Activated B cell treated with CpG ODN at 0.5 μM for 24 hours (primary cell): ENCODE measurements around the gene ING5. TPM values are rescaled to one million over a fixed set of nuclear protein-coding genes. Genes with fewer than 3 reads are reported as not detected.
A peak's percentile ranks its signal among the peaks of the same experiment; 100 is the strongest.

Experiments
- ATAC-seq: fragments of 200-7000 bp; cut with Tn5 transposase; one replicate; pipeline ENCODE4 v1.10.0; 2021; ENCODE audit warnings: low read depth, mild to moderate bottlenecking, moderate library complexity
- CTCF ChIA-PET: fragments of 350-600 bp; sonication (Branson Sonifier 250); formaldehyde crosslinking; loops from one replicate; lab custom pipeline; 2021; ENCODE audit warnings: antibody characterized with exemption; lab: Charles Lee
- POLR2A ChIA-PET: fragments of 350-600 bp; sonication (Branson Sonifier 250); formaldehyde crosslinking; loops from one replicate; lab custom pipeline; 2021; ENCODE audit warnings: antibody characterized with exemption; lab: Charles Lee
- DNase-seq: peaks from one replicate; pipeline ENCODE4 v3.0.0; 2022
- H3K27ac Mint-ChIP-seq: one replicate; pipeline ENCODE4 v1.8.0; 2020; ENCODE audit warnings: mixed read lengths
- H3K27me3 Mint-ChIP-seq: one replicate; pipeline ENCODE4 v1.8.0; 2021; ENCODE audit warnings: mixed read lengths
- H3K36me3 Mint-ChIP-seq: one replicate; pipeline ENCODE4 v1.8.0; 2021; ENCODE audit warnings: low read depth, mixed read lengths
- H3K4me1 Mint-ChIP-seq: one replicate; pipeline ENCODE4 v1.8.0; 2021; ENCODE audit warnings: mixed read lengths
- H3K4me3 Mint-ChIP-seq: one replicate; pipeline ENCODE4 v1.8.0; 2020; ENCODE audit warnings: mild to moderate bottlenecking, mixed read lengths
- H3K9me3 Mint-ChIP-seq: one replicate; pipeline ENCODE4 v1.8.0; 2020; ENCODE audit warnings: mixed read lengths
- intact Hi-C: fragments of 100-400 bp; cut with micrococcal nuclease; formaldehyde crosslinking; loops from one replicate; pipeline ENCODE4 v1.15.1; 2024
- total RNA-seq: library from RNA; stranded (reverse); gene quantifications from 2 replicates; pipeline ENCODE4 v1.2.3, GENCODE V29; 2022
- TF ChIP-seq, protein P1 (sequence below): fragments of 200-600 bp; IDR thresholded peaks from one replicate; pipeline ENCODE4 v1.8.0; 2022; ENCODE audit warnings: antibody characterized with exemption, mild to moderate bottlenecking

ING5 gene
- total RNA-seq, 1 donor from 2014 or later: 61.1 TPM

DNA sequence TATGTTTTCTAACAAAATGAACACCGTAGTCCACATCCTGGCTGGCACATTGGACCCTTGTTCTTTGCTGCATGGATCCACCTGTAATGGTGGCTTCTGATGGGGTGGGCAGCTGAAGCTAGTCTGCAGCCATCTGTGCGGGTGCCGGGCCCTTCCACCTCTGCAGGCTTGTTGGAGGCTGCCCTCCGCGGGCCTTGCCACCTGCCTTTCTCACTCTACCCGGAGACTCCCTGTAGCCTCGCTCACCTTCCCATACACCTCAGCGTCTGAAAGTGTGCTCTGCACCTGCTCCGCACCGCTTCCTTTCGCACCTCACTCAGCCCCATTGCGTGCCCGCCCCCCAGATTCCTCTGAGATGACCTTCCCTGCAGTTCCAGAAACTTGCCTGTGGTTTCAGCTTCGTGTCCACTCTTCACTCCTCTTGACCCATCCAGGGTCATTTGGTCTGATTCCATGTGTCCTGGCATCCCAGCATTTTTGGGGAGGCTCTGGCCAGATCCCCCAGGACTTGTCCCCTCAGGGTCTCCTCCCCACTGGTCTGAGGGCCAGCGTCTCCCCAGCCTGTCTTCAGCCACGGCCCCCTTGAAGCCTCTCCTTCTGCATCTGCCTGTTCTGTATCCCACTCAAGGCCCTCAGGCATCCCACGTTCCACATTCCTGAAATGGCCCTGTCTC lies 46.2 kb upstream of the ING5 start:
- POLR2A ChIA-PET: no interaction called here
- CTCF ChIA-PET: no interaction called here
- intact Hi-C loops: no loop called here
- ATAC-seq: no peak
- no peak for DNase-seq
- Mint-ChIP-seq H3K36me3 (peaks cover 92% of the 10 kb centered on the region), H3K27ac (no peak overlapping the region), H3K4me1 (no peaks in the 10 kb centered on the region), H3K9me3 (no peaks in the 10 kb centered on the region), H3K4me3 (no peak overlapping the region), H3K27me3 (no peaks in the 10 kb centered on the region)
- TF ChIP-seq, protein P1, sequence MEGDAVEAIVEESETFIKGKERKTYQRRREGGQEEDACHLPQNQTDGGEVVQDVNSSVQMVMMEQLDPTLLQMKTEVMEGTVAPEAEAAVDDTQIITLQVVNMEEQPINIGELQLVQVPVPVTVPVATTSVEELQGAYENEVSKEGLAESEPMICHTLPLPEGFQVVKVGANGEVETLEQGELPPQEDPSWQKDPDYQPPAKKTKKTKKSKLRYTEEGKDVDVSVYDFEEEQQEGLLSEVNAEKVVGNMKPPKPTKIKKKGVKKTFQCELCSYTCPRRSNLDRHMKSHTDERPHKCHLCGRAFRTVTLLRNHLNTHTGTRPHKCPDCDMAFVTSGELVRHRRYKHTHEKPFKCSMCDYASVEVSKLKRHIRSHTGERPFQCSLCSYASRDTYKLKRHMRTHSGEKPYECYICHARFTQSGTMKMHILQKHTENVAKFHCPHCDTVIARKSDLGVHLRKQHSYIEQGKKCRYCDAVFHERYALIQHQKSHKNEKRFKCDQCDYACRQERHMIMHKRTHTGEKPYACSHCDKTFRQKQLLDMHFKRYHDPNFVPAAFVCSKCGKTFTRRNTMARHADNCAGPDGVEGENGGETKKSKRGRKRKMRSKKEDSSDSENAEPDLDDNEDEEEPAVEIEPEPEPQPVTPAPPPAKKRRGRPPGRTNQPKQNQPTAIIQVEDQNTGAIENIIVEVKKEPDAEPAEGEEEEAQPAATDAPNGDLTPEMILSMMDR: no peak

DNA sequence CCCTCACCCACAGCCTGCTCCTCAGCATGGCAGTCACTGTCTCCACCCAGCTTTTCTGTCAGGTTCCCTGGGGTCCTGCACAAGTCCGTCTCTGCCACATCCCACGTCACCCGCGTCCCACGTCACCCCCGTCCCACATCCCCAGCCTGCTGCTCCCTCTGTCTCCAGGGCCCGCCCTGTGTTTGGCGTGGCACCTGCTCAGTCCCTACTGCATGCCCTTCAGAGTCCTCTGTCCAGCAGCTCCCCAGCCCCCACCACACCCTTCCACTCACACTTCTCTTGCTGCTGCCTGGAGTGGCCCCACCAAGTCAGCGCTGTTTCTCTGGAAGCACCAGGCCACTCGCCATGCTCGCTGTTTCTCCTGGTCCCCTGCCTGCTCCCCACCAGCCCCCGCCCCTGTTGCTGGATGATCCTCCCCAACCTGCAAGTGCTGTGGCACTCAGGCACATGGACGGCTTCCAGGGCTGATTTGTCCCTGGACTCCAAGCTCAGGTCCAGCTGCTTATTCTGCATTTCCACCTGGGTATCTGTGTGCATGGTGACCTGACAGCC lies 45.6 kb upstream of the ING5 start:
- Mint-ChIP-seq H3K4me1 (no peaks in the 10 kb centered on the region), H3K27me3 (no peaks in the 10 kb centered on the region), H3K36me3 (peaks cover 93% of the 10 kb centered on the region), H3K4me3 (no peak overlapping the region), H3K9me3 (no peaks in the 10 kb centered on the region), H3K27ac (no peak overlapping the region)
- ATAC-seq (no peak), DNase-seq (no peak)
- TF ChIP-seq, protein P1: no peak
- POLR2A ChIA-PET: no interaction called here
- intact Hi-C loops: no loop called here
- CTCF ChIA-PET: no interaction called here

DNA sequence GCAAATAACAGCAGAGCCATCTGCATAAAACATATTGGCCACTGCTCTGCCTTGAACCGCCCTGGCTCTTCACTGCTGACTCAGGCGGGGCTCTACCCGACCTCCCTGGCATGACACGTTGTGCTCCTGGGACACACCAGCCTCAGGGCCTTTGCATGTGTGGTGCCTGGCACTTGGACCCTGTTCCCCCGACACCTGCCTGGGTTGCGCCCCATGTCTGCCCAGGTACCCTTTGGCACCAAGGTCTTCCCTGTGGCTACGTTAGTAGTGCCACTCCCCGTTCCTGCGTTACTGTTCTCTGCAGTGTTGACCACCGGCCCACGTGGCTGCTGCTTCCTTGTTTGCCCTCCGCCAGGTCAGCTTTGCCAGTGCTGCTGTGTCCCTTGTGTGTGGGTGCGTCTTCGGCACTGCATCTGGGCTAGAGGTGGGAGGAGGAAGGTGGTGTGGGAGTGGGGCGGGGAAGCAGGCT lies 44.0 kb upstream of the ING5 start:
- CTCF ChIA-PET: interaction anchor here (1.9 to 2.0 kb wide), 2 partner anchors 221 to 807 kb away, joined by 5 to 8 read pairs; no protein-coding TSS in a partner anchor

GRCh38 chr2:241658296-241658695 lies 43.5 kb upstream of the ING5 start:
- Mint-ChIP-seq H3K36me3 (peaks cover 82% of the 10 kb centered on the region), H3K9me3 (no peaks in the 10 kb centered on the region), H3K27ac (no peak overlapping the region), H3K4me3 (no peak overlapping the region), H3K4me1 (no peaks in the 10 kb centered on the region), H3K27me3 (no peaks in the 10 kb centered on the region)
- CTCF ChIA-PET: interaction anchor here (1.9 to 2.0 kb wide), 2 partner anchors 221 to 807 kb away, joined by 5 to 8 read pairs; no protein-coding TSS in a partner anchor
- TF ChIP-seq, protein P1: no peak
- POLR2A ChIA-PET: no interaction called here
- intact Hi-C loops: no loop called here
- no peak for DNase-seq
- no peak for ATAC-seq

More for the DNA sequence above, 44.0 kb upstream of the ING5 start:
- Mint-ChIP-seq H3K9me3 (no peaks in the 10 kb centered on the region), H3K27me3 (no peaks in the 10 kb centered on the region), H3K4me3 (no peak overlapping the region), H3K36me3 (peaks cover 86% of the 10 kb centered on the region), H3K27ac (no peak overlapping the region), H3K4me1 (no peaks in the 10 kb centered on the region)
- no peak for ATAC-seq
- intact Hi-C loops: no loop called here
- TF ChIP-seq, protein P1: no peak
- DNase-seq: no peak
- POLR2A ChIA-PET: interaction anchor here (0.6 kb wide), 1 partner anchor 821 kb away, joined by 3 read pairs; no protein-coding TSS in a partner anchor

- no peaks in the 10 kb centered on the region for H3K4me1 Mint-ChIP-seq
- CTCF ChIA-PET: interaction anchor here (1.9 to 2.0 kb wide), 2 partner anchors 220 to 808 kb away, joined by 5 to 8 read pairs; no protein-coding TSS in a partner anchor
- H3K36me3 Mint-ChIP-seq: peaks cover 75% of the 10 kb centered on the region
- H3K4me3 Mint-ChIP-seq: no peak overlapping the region
- DNase-seq (no peak), ATAC-seq (peak; percentile 34)
- no peaks in the 10 kb centered on the region for H3K27me3 Mint-ChIP-seq
- no peak overlapping the region for H3K27ac Mint-ChIP-seq
- TF ChIP-seq, protein P1: no peak
- H3K9me3 Mint-ChIP-seq: no peaks in the 10 kb centered on the region
- intact Hi-C loops: no loop called here
- POLR2A ChIA-PET: interaction anchor here (1.2 kb wide), 1 partner anchor 17 kb away, joined by 3 read pairs; no protein-coding TSS in a partner anchor
Observed at GRCh38 chr2:241659150-241659739, 42.6 kb upstream of the ING5 start.
